Muscle of arm (tissue), 14 donors: ENCODE measurements around the gene CD200. TPM values are rescaled to one million over a fixed set of nuclear protein-coding genes. Genes with fewer than 3 reads are reported as not detected.
A peak's percentile ranks its signal among the peaks of the same experiment; 100 is the strongest.

Source experiments
- DNase-seq: peaks from one replicate; pipeline ENCODE4 v3.0.0-alpha.2; 2013
- long read RNA-seq, 11 donors: transcript quantifications; one replicate each; lab custom pipeline, GENCODE V29; 2026
- polyA plus RNA-seq, 12 donors: library from polyadenylated mRNA; unstranded; fragments of 120-200 nt; gene quantifications; one replicate each; pipeline ENCODE4 v1.2.1, GENCODE V29; 2013; ENCODE audit not compliant: insufficient read length in 12 of 12

The CD200 gene, protein sequence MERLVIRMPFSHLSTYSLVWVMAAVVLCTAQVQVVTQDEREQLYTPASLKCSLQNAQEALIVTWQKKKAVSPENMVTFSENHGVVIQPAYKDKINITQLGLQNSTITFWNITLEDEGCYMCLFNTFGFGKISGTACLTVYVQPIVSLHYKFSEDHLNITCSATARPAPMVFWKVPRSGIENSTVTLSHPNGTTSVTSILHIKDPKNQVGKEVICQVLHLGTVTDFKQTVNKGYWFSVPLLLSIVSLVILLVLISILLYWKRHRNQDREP
- 10 to 100 TPM in 11 of 12 donors, not detected in 1; 11.1 to 24.7 (median 14.8) TPM for polyA plus RNA-seq
- long read RNA-seq, donor 1, transcript CD200-201 (6 exons, 2,129 nt): major isoform, 7 of 8 reads
- long read RNA-seq, donor 1, partial matches to known transcripts: 0 of 8 reads
- long read RNA-seq, donor 1, other reads (novel, unspliced or antisense): 0 of 8 reads
- long read RNA-seq, donor 2, partial matches to known transcripts: 0 of 13 reads
- long read RNA-seq, donor 2, other reads (novel, unspliced or antisense): 7 of 13 reads
- long read RNA-seq, donor 3, partial matches to known transcripts: 0 of 11 reads
- long read RNA-seq, donor 3, other reads (novel, unspliced or antisense): 7 of 11 reads
- long read RNA-seq, donor 4, partial matches to known transcripts: 0 of 1 reads
- long read RNA-seq, donor 4, other reads (novel, unspliced or antisense): 0 of 1 reads
- long read RNA-seq, donor 5, partial matches to known transcripts: 5 of 6 reads
- long read RNA-seq, donor 5, other reads (novel, unspliced or antisense): 0 of 6 reads
- long read RNA-seq, donor 6, partial matches to known transcripts: 0 of 4 reads
- long read RNA-seq, donor 6, other reads (novel, unspliced or antisense): 0 of 4 reads
- long read RNA-seq, donor 7, partial matches to known transcripts: 0 of 1 reads
- long read RNA-seq, donor 7, other reads (novel, unspliced or antisense): 0 of 1 reads
- long read RNA-seq, donor 8, partial matches to known transcripts: 0 of 5 reads
- long read RNA-seq, donor 8, other reads (novel, unspliced or antisense): 0 of 5 reads
- long read RNA-seq, donor 9, partial matches to known transcripts: 0 of 2 reads
- long read RNA-seq, donor 9, other reads (novel, unspliced or antisense): 0 of 2 reads
- long read RNA-seq, donor 10, partial matches to known transcripts: 0 of 6 reads
- long read RNA-seq, donor 10, other reads (novel, unspliced or antisense): 0 of 6 reads
- long read RNA-seq, donor 11, transcript CD200-201 (6 exons, 2,129 nt): major isoform, 8 of 12 reads
- long read RNA-seq, donor 11, partial matches to known transcripts: 0 of 12 reads
- long read RNA-seq, donor 11, other reads (novel, unspliced or antisense): 0 of 12 reads

DNA sequence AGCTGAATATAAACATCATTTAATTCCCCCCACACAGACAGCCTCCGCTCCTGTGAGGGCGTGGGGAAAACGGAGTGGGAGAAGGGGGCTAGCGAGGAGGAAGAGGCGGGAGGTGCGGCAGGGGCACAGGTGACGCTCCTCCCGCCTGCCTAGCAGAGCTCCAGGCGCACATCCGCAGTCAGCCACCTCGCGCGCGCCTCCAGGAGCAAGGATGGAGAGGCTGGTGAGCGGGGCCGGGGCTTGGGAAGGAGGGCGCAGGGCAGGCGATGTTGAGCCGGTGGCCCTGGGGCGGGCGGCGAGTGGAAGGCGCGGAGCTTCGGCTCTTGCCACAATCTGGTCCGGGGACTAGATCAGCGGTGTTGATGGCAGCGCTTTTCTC is at the start of gene CD200:
Gene CD200 (plus strand): TSS at position 155 of the 379 bp plus-strand sequence. CDS start 57 bp downstream, at position 212.
- DNase-seq: peak; percentile 77

DNA sequence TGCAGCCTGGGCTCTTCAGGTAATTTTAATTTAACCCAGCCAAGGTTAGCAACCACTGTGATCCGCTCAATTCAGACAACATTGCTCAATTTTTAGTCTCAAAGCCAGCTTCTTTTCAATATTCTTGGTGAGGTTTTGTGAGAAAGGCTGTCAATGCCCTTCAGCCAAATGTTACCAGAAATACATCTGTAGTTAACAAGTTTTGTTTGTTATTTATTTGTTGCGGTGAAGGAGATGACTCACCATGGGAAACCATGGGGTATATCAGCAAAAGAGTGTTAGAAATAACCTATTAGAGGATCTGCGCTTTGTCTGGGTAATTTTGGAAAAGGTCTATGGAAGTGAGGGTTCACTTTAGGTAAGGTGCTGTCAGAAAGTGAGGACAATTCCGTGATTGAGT is 43.9 kb upstream of the CD200 start:
- no peak for DNase-seq

DNA sequence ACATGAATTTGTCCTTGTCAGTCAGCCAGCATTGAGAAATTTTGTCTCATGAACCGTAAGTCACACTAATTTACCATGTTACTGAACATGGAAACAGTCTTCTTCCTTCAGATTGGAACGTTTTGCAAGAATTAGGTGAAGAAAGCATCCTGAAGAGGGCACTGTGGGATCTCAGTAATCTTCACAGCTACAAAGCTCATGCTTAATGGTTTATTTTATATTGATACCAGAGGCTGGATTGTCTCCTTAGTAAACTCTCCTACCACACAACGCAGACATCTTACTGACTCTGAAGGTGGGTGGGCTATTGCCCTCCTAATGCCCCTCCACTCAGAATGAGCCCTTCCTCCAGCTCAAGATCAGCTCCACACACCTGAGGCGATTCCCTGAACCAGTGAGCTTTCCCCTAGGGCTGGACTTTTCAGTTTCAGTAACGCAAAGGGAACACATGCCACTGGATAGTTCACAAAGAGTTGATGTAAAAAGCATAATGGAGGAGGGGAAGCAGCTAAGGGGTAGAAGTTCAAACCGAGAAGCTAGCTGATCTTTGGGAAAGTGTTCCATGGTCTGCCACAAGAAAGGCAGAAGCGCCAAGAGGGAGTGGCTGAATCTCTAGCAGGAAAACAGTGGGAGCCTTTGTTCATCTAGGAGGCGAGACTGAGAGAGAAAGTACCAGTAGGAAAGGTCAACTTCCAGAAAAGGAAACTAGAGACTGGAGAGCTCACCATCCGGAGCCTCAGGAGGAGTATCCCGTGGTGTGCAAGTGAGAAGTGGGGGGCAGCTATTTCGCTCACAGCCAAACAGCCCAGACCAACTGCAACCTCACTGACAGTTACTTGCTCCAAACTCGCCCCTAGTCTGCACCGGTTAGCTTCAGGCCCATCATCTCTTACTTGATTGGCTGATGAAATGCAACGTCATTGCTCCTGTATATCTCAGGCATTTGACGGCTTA is 39.3 kb upstream of the CD200 start, which contains the start of gene SLC9C1:
Gene SLC9C1 (minus strand): TSS at position 849 of the 954 bp plus-strand sequence. CDS start 7,425 bp downstream, outside the sequence.
- peak; percentile 77 for DNase-seq

DNA sequence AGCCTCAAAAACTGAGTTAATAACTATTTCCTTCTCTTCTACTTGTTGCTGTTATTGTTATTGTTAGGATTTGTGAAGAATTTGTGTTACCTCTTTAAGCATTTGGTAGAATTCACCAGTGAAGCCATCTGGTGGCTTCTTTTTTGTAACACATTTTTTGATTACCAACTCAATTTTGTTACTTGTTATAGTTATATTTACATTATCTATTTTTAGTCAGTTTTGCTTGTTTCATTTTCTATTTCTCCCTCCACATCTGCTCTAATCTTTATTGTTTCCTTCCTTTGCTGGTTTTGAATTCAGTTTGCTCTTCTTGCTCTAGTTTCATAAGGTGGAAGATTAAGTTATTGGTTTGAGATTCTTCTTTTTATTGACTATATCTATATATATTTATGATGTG is 35.2 kb upstream of the CD200 start:
- no peak for DNase-seq

DNA sequence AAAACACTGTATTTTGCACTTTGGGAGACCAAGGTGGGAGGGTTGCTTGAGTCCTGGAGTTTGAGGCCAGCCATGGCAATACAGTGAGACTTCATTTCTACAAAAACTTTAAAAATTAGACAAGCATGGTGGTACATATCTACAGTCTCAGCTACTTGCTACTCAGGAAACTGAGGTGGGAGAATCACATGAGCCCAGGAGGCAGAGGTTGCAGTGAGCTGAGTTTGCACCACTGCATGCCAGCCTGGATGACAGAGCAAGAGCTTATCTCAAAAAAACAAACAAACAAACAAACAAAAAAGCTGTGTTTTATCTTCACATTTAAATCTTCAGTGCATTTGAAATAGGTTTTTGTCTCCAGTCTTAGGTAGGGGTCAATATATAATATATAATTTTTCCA is 34.2 kb upstream of the CD200 start:
- no peak for DNase-seq

DNA sequence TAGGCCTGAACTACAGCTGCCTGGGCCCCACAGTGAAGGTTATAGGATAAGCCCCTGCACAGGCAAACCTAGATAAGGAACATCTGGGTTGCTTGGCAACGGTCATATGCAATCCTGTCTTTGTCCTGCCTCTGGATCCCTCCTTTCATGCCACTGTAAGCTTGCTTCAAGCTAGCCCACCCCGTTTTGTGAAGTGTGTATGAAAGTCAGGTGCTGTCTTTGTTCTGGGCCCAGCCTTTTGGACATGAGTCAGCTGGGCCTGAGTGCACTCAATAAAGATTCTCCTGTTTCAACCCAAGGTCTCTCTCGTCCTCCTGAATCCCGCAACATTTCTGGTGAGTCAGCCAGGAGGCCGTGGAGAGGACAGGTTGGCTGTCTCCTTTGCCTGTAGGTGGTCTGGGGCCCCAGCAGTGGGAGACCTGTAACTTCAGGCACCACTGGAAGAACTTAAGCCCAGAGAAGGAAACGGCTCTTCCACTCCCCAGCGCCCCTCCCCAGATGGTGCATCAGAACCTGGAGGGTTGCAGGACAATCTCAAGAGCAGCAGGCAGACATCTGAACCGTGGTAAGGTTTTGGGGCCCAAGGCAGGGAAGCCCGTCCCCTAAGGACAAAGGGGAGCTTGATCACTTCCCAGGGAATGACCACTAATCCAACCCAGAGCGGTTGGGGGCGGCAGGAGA is 30.7 kb upstream of the CD200 start:
- DNase-seq: no peak

DNA sequence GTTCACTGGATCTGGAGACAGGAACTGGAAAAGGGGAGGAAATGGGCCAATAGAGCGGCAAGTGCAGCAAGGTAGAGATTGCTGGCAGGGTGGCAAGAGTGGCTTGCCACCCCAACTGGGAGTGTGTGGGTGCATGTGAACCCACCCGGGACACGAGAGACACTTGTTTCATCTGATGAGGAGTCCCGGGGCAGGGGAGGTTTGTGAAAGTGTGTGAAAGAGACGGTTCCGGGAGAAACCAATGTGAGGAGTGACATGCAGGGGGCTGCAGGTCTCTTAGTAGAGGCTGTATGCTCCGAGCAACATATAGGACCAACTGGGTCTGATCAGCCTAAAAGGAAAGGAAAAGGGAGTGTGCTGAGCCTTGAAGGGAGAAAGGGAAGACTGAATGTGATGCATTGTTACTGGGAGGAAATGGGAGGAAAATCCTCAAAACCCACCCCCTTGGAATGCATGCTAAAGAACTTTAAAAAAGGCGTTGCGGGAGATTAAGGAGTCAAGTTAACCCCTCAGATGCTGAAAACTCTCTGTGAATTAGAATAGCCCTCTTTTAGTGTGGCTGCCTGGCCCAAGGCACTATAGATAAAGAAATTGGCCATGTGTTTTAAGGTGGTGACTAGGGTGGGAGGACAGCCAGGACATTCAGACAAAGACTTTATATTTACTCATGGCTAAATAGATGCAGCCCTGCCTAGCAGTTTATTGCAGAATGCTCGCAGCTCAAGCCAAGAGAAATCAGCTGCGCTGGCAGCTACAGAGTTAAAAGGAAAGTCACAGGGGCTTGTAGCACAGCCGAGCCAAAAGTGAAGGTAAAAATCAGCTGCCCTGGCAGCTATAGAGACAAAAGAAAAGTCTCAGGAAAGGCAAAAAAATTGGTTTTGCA is 29.8 kb upstream of the CD200 start:
- DNase-seq: peak; percentile 35

DNA sequence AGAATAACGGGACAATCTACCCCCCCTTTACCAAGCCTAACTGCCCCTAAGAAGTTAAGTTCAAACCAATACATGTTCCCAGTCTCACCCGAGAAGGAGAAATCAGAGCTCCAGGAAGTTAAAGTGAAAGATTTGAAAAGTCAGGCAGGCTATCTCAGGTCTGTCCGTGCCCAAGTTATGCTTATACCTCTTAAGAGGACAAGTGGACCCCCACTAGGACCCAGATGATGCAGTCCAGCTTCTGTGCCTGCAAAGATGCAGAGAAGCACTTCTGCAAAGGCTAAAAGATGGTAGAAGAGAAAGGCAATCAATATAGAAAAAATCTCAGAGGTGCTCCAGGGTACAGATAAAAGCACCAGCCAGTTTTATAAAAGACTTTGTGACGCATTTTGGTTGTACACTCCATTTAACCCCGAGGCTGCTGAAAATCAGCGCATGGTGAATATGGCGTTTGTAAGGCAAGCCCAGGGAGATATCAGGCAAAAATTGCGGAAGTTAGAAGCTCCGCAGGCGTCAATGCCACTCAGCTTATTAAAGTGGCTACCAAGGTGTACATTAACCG is 29.1 kb upstream of the CD200 start:
- DNase-seq: peak; percentile 49

DNA sequence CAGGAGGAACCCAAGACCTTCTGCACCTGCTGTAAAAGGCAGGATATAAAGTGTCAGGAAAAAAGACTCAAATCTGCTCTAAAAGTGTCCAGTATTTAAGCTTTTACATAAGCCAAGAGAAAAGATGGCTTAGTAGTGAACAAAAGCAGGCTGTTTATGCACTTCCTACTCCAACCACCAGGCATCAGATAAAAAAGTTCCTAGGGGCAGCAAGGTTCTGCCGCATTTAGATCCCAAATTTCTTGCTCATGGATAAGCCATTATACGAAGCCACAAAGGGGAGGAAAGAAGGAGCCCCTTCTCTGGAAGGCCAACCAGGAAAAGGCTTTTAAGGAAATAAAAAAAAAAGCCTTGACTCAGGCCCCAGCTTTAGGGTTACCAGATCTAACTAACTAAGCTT is 28.3 kb upstream of the CD200 start:
- no peak for DNase-seq

DNA sequence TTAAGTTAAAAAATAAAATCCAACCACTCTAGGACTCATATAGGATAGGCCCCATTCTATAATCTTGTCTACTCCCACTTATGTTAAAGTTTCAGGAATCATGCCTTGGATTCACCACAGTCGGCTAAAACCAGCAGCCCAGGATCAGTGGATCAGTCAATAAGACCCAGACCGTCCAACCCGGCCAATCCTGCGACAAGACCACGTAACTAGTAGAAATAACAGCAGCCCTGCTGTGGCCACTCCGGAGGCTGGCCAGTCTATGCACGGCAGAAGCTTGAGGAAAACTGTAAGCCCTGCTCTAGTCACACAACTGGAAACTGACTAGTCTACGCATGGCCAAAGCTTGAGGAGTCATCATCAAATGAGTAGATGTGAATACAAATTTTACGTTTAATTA is 26.1 kb upstream of the CD200 start:
- no peak for DNase-seq

DNA sequence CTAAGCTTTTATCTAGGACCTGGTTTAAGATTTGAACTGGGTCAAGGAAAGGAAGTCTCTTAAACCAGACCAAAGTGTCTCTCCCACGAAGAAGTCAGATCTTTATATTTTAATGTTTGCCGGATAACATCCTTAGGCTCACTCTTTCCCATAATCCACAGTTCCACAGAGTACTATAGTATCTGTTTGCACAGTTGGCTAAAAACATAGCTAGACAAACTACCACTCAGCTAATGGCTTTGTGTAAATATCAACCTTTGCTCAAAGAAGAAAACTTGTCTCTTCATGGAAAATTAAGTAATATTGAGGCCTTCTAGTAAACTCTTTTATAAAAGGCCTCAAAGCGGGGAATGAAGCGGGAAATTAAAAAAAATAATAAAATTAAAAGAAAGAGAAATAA is 25.4 kb upstream of the CD200 start:
- DNase-seq: no peak

DNA sequence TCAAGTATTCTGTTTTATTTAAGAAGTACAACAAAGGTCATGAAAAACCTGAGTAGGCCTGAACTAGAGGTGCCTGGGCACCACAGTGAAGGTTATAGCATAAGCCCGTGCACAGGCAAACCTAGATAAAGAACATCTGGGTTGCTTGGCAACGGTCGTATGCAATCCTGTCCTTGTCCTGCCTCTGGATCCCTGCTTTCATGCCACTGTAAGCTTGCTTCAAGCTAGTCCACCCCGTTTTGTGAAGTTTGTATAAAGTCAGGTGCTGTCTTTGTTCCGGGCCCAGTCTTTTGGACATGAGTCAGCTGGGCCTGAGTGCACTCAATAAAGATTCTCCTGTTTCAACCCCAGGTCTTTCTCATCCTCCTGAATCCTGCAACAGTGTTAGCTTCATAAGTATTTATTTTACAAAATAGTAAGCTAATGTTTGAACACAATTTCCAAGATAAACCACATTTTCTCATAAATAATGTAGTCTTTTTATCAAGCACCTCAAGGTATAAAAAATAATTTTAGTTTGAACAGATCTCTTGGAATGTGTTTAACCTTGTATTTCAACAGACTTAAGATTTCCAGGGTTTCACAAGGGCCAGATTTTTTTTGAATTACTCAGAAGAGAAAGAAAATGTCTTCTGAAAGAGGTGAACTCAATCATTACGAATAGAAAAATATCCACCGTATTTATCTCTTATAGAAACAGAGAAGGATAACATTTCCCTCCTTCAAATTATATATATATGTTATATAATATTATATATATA is 24.6 kb upstream of the CD200 start:
- DNase-seq: no peak

DNA sequence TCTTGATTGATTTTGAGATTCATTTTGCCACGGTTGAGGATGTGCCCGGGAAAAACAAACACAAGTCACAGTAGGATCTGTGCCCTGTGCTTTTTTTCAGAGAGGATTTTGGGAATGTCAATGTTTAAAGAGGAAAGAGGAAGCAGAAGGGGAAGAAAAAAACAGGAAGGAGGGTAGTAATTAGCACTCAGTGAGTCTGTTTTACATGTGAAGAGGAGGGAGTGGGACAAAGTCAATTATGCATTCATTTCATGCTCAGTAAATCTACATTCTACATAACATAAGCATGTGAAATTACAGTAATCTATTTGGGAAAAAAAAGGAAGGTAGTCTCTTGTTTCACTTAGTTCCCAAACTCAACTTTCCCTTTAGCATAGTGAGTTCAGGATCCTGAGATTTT is 18.3 kb upstream of the CD200 start:
- DNase-seq: no peak

DNA sequence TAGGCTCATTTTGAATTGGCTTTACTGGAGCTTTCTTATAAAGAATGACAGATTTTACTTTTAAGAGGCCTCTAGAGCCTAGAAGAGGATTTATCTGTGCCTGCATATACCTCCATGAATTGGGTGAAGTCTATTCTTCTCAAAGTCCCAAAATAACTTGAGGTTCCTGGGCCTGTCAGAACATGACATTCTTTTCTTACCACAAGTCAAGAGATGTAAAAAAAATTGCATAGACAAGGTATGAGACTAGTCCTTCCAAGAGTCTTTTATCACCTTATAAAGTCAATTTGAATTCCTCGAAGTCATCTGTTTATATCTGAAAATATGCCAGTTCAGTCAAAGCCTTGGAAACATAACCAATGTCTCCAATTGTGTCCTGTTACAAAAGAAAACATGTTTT is 17.2 kb upstream of the CD200 start:
- DNase-seq: no peak

DNA sequence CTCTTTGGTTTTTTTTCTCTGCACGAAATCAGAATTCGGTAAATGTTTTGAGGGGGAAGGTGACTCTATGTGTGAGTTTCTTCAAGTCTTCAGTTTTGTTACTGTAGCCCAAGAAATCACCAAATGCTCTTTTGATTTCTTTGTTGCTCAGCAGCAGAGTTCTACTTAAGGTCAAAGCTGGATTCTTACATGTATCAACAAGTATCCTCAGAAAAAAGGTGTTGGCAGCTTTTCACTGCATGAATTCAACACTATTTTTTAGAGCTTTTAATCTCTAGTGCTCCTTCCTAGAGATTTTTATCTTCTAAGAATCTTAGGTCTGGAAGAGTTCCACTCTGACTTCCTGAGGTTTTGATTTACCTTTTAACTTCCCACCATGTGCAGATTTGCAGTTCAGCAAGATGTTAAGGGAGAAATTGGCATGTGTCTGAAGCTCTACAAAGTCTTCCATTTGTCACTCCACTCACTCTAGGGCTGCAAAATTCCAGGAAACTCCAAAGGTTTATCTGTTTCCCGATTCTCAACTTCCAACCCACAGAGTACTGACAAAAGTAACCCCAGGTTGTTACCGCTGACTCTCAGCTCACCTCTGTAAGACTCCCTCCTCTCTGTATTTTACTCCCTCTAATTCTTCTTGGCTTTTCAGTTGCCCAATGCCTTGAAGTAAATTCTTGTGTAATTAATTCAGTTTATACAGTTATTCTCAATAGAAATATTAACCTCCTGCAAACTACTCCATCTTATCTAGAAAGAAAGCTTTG is 13.3 kb upstream of the CD200 start:
- no peak for DNase-seq

DNA sequence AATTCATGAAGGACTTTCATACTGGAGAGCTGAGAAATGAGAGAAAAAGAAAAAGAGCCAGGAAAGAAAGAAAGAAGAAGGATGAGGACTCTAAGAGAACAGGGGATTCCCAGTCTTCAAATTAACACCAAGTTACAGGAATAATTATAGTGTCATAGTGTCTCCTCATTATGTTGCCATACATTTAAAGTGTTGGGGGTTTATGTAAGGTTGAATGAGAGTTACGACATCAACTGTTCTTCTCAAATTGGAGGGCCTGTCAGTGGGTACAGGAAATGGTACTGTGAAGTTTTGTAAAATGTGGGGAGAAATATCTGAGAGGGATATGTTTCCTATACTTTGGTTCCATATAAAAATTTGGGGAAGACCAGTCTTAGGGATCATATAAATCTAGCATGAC is 12.3 kb upstream of the CD200 start:
- DNase-seq: no peak
